GM18951 (cell line): ENCODE measurements around the gene CTNND2.

Experiments
- POLR2A ChIP-seq: IDR thresholded peaks from 4 replicates; pipeline ENCODE4 v1.6.1; 2011; ENCODE audit warnings: mild to moderate bottlenecking; ENCODE audit not compliant: insufficient read length, insufficient read depth; ENCODE audit errors: extremely low read depth
- in situ Hi-C: fragments of 300-500 bp; cut with MboI; formaldehyde crosslinking; loops from one replicate; pipeline ENCODE4 v1.12.0; 2022; ENCODE audit warnings: low sequenced_read_pairs, mixed read lengths, inconsistent platforms; ENCODE audit not compliant: unreplicated experiment

Gene CTNND2

DNA sequence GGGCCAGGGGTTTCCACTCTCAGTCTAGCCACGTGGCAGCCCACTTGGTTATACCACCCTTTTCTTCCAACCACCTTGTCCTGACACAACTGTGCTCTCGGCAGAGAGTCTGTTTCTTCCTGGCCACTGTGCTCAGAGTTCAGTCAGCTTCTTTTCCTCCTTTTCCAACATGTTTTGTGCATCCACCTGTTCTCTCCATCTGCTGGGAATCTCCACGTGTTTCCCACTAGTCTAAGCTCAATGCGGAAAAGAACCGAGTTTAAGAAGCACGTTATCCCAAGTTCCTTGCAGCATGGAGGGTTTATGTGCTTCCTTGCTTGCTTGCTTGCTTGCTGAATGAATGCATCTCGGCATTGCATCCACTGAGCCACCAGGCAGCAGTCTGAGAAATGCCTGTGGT lies 599.6 kb downstream of the CTNND2 start:
- in situ Hi-C loops, result no loop called here
- TF ChIP-seq POLR2A, result no peak

GRCh38 chr5:11302663-11303062 lies 601.6 kb downstream of the CTNND2 start:
- no peak for TF ChIP-seq POLR2A
- in situ Hi-C loops, result no loop called here

GRCh38 chr5:11301171-11301570 lies 603.1 kb downstream of the CTNND2 start:
- in situ Hi-C loops, result no loop called here
- no peak for TF ChIP-seq POLR2A

GRCh38 chr5:11300736-11301135 lies 603.5 kb downstream of the CTNND2 start:
- in situ Hi-C loops, result no loop called here
- no peak for TF ChIP-seq POLR2A

DNA sequence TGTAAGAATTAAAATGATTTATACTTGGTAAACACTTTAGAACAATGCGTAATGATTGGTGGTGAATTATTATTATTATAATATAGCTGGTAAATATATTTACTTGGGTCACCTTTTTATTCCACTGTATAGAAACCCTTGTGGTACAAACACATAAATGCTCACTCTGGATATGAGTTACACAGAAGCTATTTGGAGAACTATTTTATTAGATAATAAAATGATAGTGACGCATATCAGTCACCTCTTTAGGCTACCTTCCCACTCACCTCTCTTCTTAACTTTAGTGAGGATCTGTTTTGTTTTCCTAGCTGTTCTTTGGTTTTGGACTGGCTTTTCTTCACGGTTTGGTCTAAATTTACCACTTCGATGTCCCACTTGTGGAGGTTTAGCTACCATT lies 605.4 kb downstream of the CTNND2 start:
- in situ Hi-C loops, result no loop called here
- TF ChIP-seq POLR2A, result no peak

GRCh38 chr5:11293523-11293922 lies 610.7 kb downstream of the CTNND2 start:
- in situ Hi-C loops, result no loop called here
- TF ChIP-seq POLR2A, result no peak

GRCh38 chr5:11292648-11293356 lies 611.4 kb downstream of the CTNND2 start:
- in situ Hi-C loops, result no loop called here
- TF ChIP-seq POLR2A, result no peak

DNA sequence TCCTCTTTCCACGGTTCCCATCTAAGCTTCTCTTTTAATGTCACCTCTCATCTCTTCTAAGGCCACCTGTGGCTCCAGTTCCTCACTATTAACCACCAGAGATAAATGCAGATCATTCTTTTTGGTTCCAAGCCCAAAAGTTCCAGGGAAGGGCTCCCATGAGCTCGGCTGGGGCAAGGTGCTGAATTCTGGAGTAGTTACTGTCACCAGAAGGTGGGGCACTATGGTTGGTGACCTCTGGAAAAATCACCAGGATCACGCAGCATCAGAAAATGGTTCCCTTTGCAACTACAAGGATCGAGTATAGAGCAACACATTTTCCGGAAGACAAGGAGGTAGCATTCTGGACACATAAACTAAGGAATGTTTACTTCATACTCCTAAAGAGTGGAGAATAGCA lies 614.5 kb downstream of the CTNND2 start:
- TF ChIP-seq POLR2A, result no peak
- in situ Hi-C loops, result no loop called here

DNA sequence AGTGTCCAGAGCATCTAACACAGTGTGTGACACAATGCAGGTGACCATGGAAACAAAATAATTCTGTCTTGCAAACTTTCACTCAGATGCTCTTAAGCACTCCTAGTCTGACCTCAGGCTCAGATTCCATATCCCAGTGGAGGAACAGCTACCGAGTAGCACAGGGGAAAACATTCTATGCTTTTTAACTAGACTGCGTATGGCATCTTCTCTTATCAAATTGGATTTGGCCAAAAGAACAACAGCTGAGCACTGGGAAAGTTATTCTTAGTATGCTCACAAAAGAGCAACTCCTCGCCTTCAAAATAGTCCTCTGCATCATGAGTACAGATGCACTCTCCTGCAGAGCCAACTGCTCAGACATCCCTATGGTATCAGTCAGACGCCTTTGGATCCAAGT lies 615.0 kb downstream of the CTNND2 start:
- in situ Hi-C loops, result no loop called here
- no peak for TF ChIP-seq POLR2A

DNA sequence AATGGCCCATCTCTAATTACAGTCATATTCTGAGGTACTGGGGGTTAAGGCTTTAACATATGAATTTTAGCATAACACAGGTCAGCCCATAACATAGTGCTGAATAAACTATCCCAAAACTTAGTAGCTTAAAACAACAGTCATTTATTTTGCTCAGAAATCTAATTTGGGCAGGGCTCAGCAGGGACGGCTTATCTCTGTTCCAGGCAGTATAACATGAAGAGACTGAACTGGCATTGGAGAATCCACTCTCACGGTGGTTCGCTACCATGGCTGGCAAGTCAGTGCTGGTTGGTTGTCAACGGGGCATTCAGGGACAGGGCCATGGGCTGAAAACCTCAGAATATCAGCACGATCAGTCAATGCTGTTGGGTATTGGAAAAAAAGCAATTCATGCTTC lies 622.4 kb downstream of the CTNND2 start:
- in situ Hi-C loops, result no loop called here
- no peak for TF ChIP-seq POLR2A

- no peak for TF ChIP-seq POLR2A
- in situ Hi-C loops, result no loop called here
Measured at GRCh38 chr5:11277323-11277722, 626.9 kb downstream of the CTNND2 start.

DNA sequence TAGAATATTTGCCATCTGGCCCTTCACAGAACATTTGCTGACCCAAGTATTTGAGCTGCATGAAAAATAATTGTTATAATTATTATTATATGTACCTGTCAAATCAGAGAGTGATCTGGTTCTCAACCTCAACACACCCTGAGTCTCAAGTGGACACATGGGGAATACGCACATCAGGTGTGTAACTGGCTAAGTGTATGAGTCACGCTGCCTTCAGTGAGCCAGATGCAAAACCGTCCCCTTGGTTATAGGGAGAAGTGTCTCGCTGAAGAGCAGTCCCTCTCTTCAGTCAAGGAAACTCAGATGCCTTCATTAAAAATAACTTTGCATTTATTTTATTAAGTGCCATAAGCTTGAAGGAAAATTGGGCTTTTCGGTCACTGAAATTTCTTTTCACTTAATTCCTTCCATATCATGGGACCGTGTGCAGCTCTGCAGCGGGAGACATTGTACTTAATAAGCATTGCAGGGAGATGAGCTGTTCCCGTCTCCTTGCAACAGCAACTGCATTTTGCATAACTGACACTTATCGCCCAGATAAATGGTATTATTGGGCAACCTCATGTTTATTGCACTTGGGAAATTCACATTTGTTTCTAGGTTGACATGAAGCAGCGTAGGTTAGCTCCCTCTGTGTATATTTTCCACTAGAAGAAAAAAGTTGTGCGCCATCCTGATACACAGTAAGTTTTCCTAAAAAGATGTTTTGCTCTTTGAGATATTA lies 630.9 kb downstream of the CTNND2 start:
- TF ChIP-seq POLR2A, result no peak
- in situ Hi-C loops, result no loop called here

GRCh38 chr5:11269515-11269914 lies 634.7 kb downstream of the CTNND2 start:
- no peak for TF ChIP-seq POLR2A
- in situ Hi-C loops, result no loop called here

GRCh38 chr5:11268891-11269290 lies 635.4 kb downstream of the CTNND2 start:
- TF ChIP-seq POLR2A, result no peak
- in situ Hi-C loops, result no loop called here

DNA sequence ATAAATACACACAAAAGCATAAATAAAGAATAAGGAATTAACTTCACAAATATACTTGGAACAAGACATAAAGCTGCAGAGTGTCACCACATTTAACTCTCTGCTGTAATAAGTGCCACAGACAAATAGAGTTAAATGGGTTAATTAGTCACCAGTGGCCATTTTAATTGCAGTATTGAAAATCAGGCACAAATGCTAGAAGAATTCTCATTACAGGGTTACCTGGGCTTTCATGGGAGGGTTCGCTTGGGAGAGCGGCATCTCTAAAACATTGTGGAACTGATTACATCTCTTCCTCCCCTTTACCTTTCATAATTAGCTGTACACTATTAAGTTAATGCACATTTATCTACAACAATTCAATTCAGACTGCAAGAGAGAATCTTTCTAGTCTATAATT lies 637.9 kb downstream of the CTNND2 start:
- in situ Hi-C loops, result no loop called here
- no peak for TF ChIP-seq POLR2A

DNA sequence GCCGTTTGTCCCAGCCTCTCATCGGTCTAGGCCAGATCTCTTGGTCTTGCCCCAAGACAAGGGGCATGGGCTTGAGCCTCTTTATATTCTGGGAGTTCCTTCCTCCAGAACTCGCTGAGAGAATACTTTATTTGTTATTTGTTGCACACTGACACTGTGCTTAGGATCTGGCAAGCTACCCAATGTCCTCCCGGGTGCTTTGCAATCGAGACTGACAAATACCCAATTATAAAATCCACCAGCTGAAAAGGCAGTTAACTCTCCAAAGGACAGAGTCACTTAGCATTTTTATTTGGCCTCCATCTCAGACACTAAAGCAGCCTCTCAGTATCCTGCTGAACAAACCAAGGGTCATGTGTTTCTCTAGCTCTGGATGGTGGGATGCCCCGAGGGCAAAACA lies 643.0 kb downstream of the CTNND2 start:
- in situ Hi-C loops, result no loop called here
- no peak for TF ChIP-seq POLR2A
